GM23338 (cell line): ENCODE results near the gene MAPK11. TPM values are rescaled to one million over a fixed set of nuclear protein-coding genes. Genes with fewer than 3 reads are reported as not detected.

Experiments
- ATAC-seq: fragments of 200-7000 bp; cut with Tn5 transposase; 3 replicates; pipeline ENCODE4 v1.9.1; 2020
- DNase-seq: peaks from one replicate; pipeline ENCODE4 v3.0.0-alpha.2; 2015; ENCODE audit warnings: low spot score
- H2AFZ ChIP-seq: fragments of 200-600 bp; sonication (generic); 2 replicates; pipeline ENCODE4 v1.8.0; 2016; ENCODE audit warnings: antibody characterized with exemption, mild to moderate bottlenecking, moderate library complexity
- H3F3A ChIP-seq: fragments of 200-600 bp; sonication (generic); replicated peaks from 2 replicates; pipeline ENCODE4 v1.8.0; 2017; ENCODE audit warnings: antibody characterized with exemption, mixed run types, low read depth
- H3K27ac ChIP-seq: fragments of 200-600 bp; sonication (generic); 2 replicates; pipeline ENCODE4 v1.6.1; 2016; ENCODE audit warnings: low read depth
- H3K27me3 ChIP-seq: fragments of 200-600 bp; sonication (generic); 2 replicates; pipeline ENCODE4 v1.8.0; 2016; ENCODE audit warnings: mild to moderate bottlenecking, mixed run types, moderate library complexity; ENCODE audit not compliant: insufficient read depth
- H3K36me3 ChIP-seq: fragments of 200-600 bp; sonication (generic); 2 replicates; pipeline ENCODE4 v1.8.0; 2016; ENCODE audit warnings: mild to moderate bottlenecking; ENCODE audit not compliant: insufficient read depth
- H3K4me1 ChIP-seq: fragments of 200-600 bp; sonication (generic); 2 replicates; pipeline ENCODE4 v1.8.0; 2016; ENCODE audit warnings: mild to moderate bottlenecking, moderate library complexity; ENCODE audit not compliant: insufficient read depth
- H3K4me2 ChIP-seq: fragments of 200-600 bp; sonication (generic); 2 replicates; pipeline ENCODE4 v1.7.1; 2017; ENCODE audit warnings: mixed run types
- H3K4me3 ChIP-seq: fragments of 200-600 bp; sonication (generic); 2 replicates; pipeline ENCODE4 v1.6.1; 2016; ENCODE audit warnings: mixed run types
- H3K79me2 ChIP-seq: fragments of 200-600 bp; sonication (generic); replicated peaks from 2 replicates; pipeline ENCODE4 v1.8.0; 2017; ENCODE audit warnings: mild to moderate bottlenecking; ENCODE audit not compliant: insufficient read depth
- H3K9me2 ChIP-seq: fragments of 200-600 bp; sonication (generic); 2 replicates; pipeline ENCODE4 v1.8.0; 2017; ENCODE audit not compliant: insufficient read depth
- H4K20me1 ChIP-seq: fragments of 200-600 bp; sonication (generic); replicated peaks from 2 replicates; pipeline ENCODE4 v1.8.0; 2017; ENCODE audit warnings: mild to moderate bottlenecking; ENCODE audit not compliant: insufficient read depth
- H3K27ac Mint-ChIP-seq: 2 replicates; pipeline ENCODE4 v1.8.0; 2020; ENCODE audit warnings: inconsistent platforms, mild to moderate bottlenecking, moderate library complexity, mixed read lengths
- H3K27me3 Mint-ChIP-seq: 3 replicates; pipeline ENCODE4 v1.8.0; 2022; ENCODE audit warnings: low read depth, mild to moderate bottlenecking, moderate library complexity, mixed read lengths, inconsistent platforms; ENCODE audit not compliant: insufficient read depth, poor library complexity
- H3K36me3 Mint-ChIP-seq: 3 replicates; pipeline ENCODE4 v1.8.0; 2021; ENCODE audit warnings: low read depth, mild to moderate bottlenecking, inconsistent platforms, moderate library complexity, mixed read lengths
- H3K4me1 Mint-ChIP-seq: 3 replicates; pipeline ENCODE4 v1.8.0; 2020; ENCODE audit warnings: mild to moderate bottlenecking, inconsistent platforms, mixed read lengths
- H3K4me3 Mint-ChIP-seq: 3 replicates; pipeline ENCODE4 v1.8.0; 2021; ENCODE audit warnings: moderate library complexity, mild to moderate bottlenecking, inconsistent platforms, mixed read lengths
- H3K9me3 Mint-ChIP-seq: 3 replicates; pipeline ENCODE4 v1.8.0; 2020; ENCODE audit warnings: moderate library complexity, mild to moderate bottlenecking, inconsistent platforms, mixed read lengths
- CREB1 ChIP-seq: fragments of 250-450 bp; sonication (Bioruptor Pico); IDR thresholded peaks from 2 replicates; pipeline ENCODE4 v1.5.0; 2020; ENCODE audit warnings: low read depth, mild to moderate bottlenecking, moderate library complexity
- CTCF ChIP-seq, 2 experiments: fragments of 200-600 bp in 1 of 2; sonication (generic) in 1 of 2; conservative IDR thresholded peaks; 2 replicates each; pipeline versions ENCODE4 v1.5.1 to v1.6.1; 2016 to 2017; ENCODE audit warnings: antibody characterized with exemption in 2 of 2, low read depth in 2 of 2, mild to moderate bottlenecking in 2 of 2, moderate library complexity in 1 of 2
- EZH2 ChIP-seq: fragments of 200-600 bp; sonication (generic); IDR thresholded peaks from one replicate; pipeline ENCODE4 v1.8.0; 2017; ENCODE audit warnings: antibody characterized with exemption, mild to moderate bottlenecking, low read depth; ENCODE audit not compliant: unreplicated experiment
- EZH2phosphoT487 ChIP-seq: fragments of 200-600 bp; sonication (generic); IDR thresholded peaks from one replicate; pipeline ENCODE4 v1.8.1; 2018; ENCODE audit warnings: antibody characterized with exemption; ENCODE audit not compliant: unreplicated experiment
- JUNB ChIP-seq: IDR thresholded peaks from one replicate; pipeline ENCODE4 v1.6.1; 2016; ENCODE audit warnings: antibody characterized with exemption; ENCODE audit not compliant: unreplicated experiment
- NANOG ChIP-seq: IDR thresholded peaks from 2 replicates; pipeline ENCODE4 v1.6.1; 2016; ENCODE audit warnings: antibody characterized with exemption, borderline replicate concordance
- POLR2AphosphoS5 ChIP-seq: IDR thresholded peaks from 2 replicates; pipeline ENCODE4 v1.6.1; 2016; ENCODE audit warnings: antibody characterized with exemption, low read depth
- REST ChIP-seq: IDR thresholded peaks from one replicate; pipeline ENCODE4 v1.6.1; 2018; ENCODE audit warnings: antibody characterized with exemption; ENCODE audit not compliant: unreplicated experiment
- STAT1 ChIP-seq: IDR thresholded peaks from one replicate; pipeline ENCODE4 v1.6.1; 2016; ENCODE audit warnings: antibody characterized with exemption; ENCODE audit not compliant: unreplicated experiment
- ZNF114 ChIP-seq: fragments of 250-450 bp; sonication (Bioruptor Pico); IDR thresholded peaks from 2 replicates; pipeline ENCODE4 v1.5.0; 2020; ENCODE audit warnings: mild to moderate bottlenecking, moderate library complexity
- ZNF331 ChIP-seq: fragments of 250-450 bp; sonication (Bioruptor Pico); IDR thresholded peaks from 2 replicates; pipeline ENCODE4 v1.5.0; 2020; ENCODE audit warnings: low read depth, mild to moderate bottlenecking, moderate library complexity
- polyA plus RNA-seq: library from polyadenylated mRNA; unstranded; fragments of >200 nt; fragmentation: Nextera tagmentation; extraction: Ambion mirVana; gene quantifications from 2 replicates; pipeline ENCODE4 v1.2.1, GENCODE V29; 2016
- total RNA-seq: library from RNA; depleted of rRNA; stranded (reverse); fragments of >200 nt; shearing (Covaris generic); gene quantifications from 2 replicates; pipeline ENCODE4 v1.2.3, GENCODE V29; 2014
- TF ChIP-seq, protein P1 (sequence below): IDR thresholded peaks from 2 replicates; pipeline ENCODE4 v1.6.1; 2016; ENCODE audit warnings: antibody characterized with exemption
- TF ChIP-seq, protein P2 (sequence below): fragments of 250-450 bp; sonication (Bioruptor Pico); IDR thresholded peaks from 2 replicates; pipeline ENCODE4 v1.5.0; 2020; ENCODE audit warnings: mild to moderate bottlenecking, moderate library complexity

The MAPK11 gene
- total and polyA plus RNA-seq, 2 experiments from 2014 or later, result 0.34 to 1.9 TPM

DNA sequence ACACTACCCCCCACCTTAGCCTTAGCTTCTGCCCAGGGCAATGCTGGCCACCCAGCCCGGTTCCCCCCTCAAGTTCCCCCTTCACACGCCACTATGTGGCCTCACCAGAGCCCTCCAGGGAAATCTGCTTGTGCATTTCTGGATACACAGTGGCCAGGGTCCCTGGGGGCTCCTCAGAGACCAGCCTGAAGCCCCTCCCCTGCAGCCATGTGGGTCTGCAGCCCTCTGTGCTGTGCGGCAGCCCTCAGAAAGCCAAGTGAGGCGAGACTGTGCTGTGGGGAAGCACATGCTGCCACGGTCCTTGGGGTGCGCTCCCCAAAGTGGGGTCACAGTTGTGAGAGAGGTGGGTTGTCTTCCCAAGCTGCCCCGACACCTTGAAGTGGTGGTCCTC, 39.4 kb upstream of the MAPK11 start:
- ATAC-seq, result no peak
- 0 out of 2 replicates have a peak, but pooled peaks cover 6% of the 10 kb centered on the region for H3F3A ChIP-seq
- peaks cover 15% of the 10 kb centered on the region; the same call in 1 of the 2 replicates for H3K4me1 ChIP-seq
- no peak overlapping the region for H3K27ac Mint-ChIP-seq
- H3K4me3 ChIP-seq, result no peak overlapping the region
- TF ChIP-seq NANOG, result no peak
- no peak for TF ChIP-seq POLR2AphosphoS5
- no peak for TF ChIP-seq CTCF (conservative IDR thresholded peaks at IDR 0.05; ENCODE audit: low read depth in 2 of 2)
- TF ChIP-seq, protein P1, sequence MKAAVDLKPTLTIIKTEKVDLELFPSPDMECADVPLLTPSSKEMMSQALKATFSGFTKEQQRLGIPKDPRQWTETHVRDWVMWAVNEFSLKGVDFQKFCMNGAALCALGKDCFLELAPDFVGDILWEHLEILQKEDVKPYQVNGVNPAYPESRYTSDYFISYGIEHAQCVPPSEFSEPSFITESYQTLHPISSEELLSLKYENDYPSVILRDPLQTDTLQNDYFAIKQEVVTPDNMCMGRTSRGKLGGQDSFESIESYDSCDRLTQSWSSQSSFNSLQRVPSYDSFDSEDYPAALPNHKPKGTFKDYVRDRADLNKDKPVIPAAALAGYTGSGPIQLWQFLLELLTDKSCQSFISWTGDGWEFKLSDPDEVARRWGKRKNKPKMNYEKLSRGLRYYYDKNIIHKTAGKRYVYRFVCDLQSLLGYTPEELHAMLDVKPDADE, result no peak
- no peak for TF ChIP-seq STAT1
- TF ChIP-seq, protein P2, sequence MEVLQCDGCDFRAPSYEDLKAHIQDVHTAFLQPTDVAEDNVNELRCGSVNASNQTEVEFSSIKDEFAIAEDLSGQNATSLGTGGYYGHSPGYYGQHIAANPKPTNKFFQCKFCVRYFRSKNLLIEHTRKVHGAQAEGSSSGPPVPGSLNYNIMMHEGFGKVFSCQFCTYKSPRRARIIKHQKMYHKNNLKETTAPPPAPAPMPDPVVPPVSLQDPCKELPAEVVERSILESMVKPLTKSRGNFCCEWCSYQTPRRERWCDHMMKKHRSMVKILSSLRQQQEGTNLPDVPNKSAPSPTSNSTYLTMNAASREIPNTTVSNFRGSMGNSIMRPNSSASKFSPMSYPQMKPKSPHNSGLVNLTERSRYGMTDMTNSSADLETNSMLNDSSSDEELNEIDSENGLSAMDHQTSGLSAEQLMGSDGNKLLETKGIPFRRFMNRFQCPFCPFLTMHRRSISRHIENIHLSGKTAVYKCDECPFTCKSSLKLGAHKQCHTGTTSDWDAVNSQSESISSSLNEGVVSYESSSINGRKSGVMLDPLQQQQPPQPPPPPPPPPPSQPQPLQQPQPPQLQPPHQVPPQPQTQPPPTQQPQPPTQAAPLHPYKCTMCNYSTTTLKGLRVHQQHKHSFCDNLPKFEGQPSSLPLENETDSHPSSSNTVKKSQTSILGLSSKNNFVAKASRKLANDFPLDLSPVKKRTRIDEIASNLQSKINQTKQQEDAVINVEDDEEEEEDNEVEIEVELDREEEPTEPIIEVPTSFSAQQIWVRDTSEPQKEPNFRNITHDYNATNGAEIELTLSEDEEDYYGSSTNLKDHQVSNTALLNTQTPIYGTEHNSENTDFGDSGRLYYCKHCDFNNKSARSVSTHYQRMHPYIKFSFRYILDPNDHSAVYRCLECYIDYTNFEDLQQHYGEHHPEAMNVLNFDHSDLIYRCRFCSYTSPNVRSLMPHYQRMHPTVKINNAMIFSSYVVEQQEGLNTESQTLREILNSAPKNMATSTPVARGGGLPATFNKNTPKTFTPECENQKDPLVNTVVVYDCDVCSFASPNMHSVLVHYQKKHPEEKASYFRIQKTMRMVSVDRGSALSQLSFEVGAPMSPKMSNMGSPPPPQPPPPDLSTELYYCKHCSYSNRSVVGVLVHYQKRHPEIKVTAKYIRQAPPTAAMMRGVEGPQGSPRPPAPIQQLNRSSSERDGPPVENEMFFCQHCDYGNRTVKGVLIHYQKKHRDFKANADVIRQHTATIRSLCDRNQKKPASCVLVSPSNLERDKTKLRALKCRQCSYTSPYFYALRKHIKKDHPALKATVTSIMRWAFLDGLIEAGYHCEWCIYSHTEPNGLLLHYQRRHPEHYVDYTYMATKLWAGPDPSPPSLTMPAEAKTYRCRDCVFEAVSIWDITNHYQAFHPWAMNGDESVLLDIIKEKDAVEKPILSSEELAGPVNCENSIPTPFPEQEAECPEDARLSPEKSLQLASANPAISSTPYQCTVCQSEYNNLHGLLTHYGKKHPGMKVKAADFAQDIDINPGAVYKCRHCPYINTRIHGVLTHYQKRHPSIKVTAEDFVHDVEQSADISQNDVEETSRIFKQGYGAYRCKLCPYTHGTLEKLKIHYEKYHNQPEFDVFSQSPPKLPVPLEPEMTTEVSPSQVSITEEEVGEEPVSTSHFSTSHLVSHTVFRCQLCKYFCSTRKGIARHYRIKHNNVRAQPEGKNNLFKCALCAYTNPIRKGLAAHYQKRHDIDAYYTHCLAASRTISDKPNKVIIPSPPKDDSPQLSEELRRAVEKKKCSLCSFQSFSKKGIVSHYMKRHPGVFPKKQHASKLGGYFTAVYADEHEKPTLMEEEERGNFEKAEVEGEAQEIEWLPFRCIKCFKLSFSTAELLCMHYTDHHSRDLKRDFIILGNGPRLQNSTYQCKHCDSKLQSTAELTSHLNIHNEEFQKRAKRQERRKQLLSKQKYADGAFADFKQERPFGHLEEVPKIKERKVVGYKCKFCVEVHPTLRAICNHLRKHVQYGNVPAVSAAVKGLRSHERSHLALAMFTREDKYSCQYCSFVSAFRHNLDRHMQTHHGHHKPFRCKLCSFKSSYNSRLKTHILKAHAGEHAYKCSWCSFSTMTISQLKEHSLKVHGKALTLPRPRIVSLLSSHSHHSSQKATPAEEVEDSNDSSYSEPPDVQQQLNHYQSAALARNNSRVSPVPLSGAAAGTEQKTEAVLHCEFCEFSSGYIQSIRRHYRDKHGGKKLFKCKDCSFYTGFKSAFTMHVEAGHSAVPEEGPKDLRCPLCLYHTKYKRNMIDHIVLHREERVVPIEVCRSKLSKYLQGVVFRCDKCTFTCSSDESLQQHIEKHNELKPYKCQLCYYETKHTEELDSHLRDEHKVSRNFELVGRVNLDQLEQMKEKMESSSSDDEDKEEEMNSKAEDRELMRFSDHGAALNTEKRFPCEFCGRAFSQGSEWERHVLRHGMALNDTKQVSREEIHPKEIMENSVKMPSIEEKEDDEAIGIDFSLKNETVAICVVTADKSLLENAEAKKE, result no peak
- TF ChIP-seq JUNB, result no peak
- TF ChIP-seq ZNF114 (CRISPR knock-in tag), result no peak
- no peak for TF ChIP-seq REST
- no peak for TF ChIP-seq EZH2phosphoT487
- no peak for TF ChIP-seq EZH2
- no peak for TF ChIP-seq CREB1 (CRISPR knock-in tag)
- TF ChIP-seq ZNF331 (CRISPR knock-in tag), result no peak
- H3K4me2 ChIP-seq, result no peak overlapping the region
- H3K27me3 Mint-ChIP-seq, result peaks cover 20% of the 10 kb centered on the region
- H3K36me3 ChIP-seq, result no peaks in the 10 kb centered on the region
- no peaks in the 10 kb centered on the region for H3K36me3 Mint-ChIP-seq
- H3K9me3 Mint-ChIP-seq, result no peaks in the 10 kb centered on the region
- peaks cover 11% of the 10 kb centered on the region for H3K27me3 ChIP-seq
- H2AFZ ChIP-seq, result no peak overlapping the region
- no peak overlapping the region for H3K27ac ChIP-seq
- H3K79me2 ChIP-seq, result no peaks in the 10 kb centered on the region
- H4K20me1 ChIP-seq, result peaks cover 5% of the 10 kb centered on the region
- DNase-seq, result no peak
- no peaks in the 10 kb centered on the region for H3K9me2 ChIP-seq
- H3K4me3 Mint-ChIP-seq, result no peak overlapping the region
- peaks cover 17% of the 10 kb centered on the region for H3K4me1 Mint-ChIP-seq
